Esophagus squamous epithelium (tissue), 4 donors: ENCODE measurements around the gene DUSP11.

Experiments used
- POLR2A ChIP-seq, 4 donors: fragments of 450-650 bp; IDR thresholded peaks; one replicate each; pipeline ENCODE4 v1.6.1; 2017; ENCODE audit warnings: antibody characterized with exemption in 4 of 4, mild to moderate bottlenecking in 4 of 4, moderate library complexity in 3 of 4
- TF ChIP-seq, protein P1 (sequence below), 6 experiments: fragments of 450-650 bp in 4 of 6; fragments of 200-600 bp in 2 of 6; sonication (generic) in 2 of 6; IDR thresholded peaks; one replicate each; pipeline ENCODE4 v1.5.1; 2016 to 2019; ENCODE audit warnings: antibody characterized with exemption in 6 of 6, mild to moderate bottlenecking in 4 of 6, moderate library complexity in 4 of 6

DNA sequence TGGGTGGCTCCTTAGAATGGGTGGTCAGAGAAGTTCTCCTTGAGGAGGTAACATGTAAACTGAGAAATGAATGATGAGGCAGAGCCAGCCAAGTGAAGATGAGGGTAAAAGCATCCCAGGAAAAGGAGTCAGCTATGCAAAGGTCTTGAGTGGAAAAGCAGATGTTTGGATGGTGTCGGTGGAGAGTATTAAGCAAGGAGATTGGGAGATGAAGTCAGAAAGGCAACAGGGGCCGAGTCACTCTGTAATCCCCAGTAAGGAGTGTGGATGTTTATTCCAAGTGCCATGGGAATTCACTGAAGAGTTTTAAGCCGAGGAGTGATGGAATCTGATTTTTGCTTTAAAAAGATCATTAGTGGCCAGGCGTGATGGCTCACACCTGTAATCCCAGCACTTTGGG is 45.5 kb upstream of the DUSP11 start:
- TF ChIP-seq POLR2A (IDR thresholded peaks at IDR 0.05), result no peak
- TF ChIP-seq, protein P1, sequence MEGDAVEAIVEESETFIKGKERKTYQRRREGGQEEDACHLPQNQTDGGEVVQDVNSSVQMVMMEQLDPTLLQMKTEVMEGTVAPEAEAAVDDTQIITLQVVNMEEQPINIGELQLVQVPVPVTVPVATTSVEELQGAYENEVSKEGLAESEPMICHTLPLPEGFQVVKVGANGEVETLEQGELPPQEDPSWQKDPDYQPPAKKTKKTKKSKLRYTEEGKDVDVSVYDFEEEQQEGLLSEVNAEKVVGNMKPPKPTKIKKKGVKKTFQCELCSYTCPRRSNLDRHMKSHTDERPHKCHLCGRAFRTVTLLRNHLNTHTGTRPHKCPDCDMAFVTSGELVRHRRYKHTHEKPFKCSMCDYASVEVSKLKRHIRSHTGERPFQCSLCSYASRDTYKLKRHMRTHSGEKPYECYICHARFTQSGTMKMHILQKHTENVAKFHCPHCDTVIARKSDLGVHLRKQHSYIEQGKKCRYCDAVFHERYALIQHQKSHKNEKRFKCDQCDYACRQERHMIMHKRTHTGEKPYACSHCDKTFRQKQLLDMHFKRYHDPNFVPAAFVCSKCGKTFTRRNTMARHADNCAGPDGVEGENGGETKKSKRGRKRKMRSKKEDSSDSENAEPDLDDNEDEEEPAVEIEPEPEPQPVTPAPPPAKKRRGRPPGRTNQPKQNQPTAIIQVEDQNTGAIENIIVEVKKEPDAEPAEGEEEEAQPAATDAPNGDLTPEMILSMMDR (IDR thresholded peaks at IDR 0.05), result no peak
